Liver (tissue), 3 donors: ENCODE results near the gene TUBGCP2.

Source experiments
- CTCF ChIP-seq: fragments of 150-350 bp; IDR thresholded peaks from 2 replicates; pipeline ENCODE4 v1.5.1; 2017; ENCODE audit warnings: improper control_type of control experiment, low read depth, low read length; ENCODE audit not compliant: missing input control
- EGR1 ChIP-seq, 2 donors: IDR thresholded peaks; 2 replicates each; pipeline ENCODE4 v1.6.1; 2016 to 2018; ENCODE audit warnings: antibody characterized with exemption in 2 of 2, low read depth in 2 of 2
- GABPA ChIP-seq, 2 donors: IDR thresholded peaks in 1 of 2; conservative IDR thresholded peaks in 1 of 2; 2 replicates each; pipeline ENCODE4 v1.6.1; 2016; ENCODE audit warnings: antibody characterized with exemption in 2 of 2, mild to moderate bottlenecking in 1 of 2, moderate library complexity in 1 of 2
- JUND ChIP-seq, 2 donors: IDR thresholded peaks; 2 replicates each; pipeline ENCODE4 v1.6.1; 2016; ENCODE audit warnings: antibody characterized with exemption in 2 of 2
- MAX ChIP-seq: IDR thresholded peaks from 2 replicates; pipeline ENCODE4 v1.6.1; 2016; ENCODE audit warnings: antibody characterized with exemption
- RAD21 ChIP-seq, 2 donors: IDR thresholded peaks; 2 replicates each; pipeline ENCODE4 v1.6.1; 2016; ENCODE audit warnings: antibody characterized with exemption in 2 of 2, mild to moderate bottlenecking in 2 of 2
- TF ChIP-seq, protein P1 (sequence below): IDR thresholded peaks from 2 replicates; pipeline ENCODE4 v1.6.1; 2016; ENCODE audit warnings: antibody characterized with exemption, mild to moderate bottlenecking
- donor health status: healthy.
- donor health status: healthy.

DNA sequence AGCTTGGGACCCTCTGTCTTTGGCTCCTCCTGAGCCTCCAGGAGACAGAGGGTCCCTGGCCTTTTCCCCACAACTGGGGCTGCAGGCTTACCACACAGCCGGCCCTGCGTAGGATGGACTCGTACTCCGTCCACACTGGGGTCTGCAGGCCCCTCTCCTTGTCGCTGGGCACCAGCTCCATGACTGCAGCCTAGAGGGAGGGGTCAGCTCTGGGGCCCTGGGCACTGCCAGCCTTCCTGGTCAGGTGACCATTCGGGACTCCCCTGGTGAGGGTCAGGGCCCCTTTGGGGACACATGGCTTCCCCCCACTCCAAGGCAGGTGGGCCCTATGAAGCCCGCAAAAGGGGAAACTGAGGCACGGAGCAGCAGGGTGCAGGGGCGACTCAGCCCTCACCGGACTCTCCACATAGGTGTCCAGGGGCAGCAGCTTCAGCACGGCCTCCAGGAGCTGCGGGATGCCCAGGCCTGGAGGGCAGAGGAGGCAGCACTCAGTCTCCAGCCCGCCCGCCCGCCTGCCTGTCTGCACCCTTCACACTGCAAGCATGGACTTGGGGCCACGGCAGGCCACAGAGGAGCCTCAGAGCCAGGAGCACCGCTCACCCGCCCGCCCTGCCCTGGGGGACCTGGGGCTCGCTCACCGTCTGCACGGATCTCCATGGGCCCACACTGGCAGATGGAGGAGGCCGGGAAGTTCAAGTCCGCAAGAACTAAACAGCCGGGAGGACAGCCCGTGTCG, 48.0 kb upstream of the TUBGCP2 start:
- TF ChIP-seq CTCF (no peak), GABPA (IDR thresholded peaks at IDR 0.05 in 1 of 2, conservative IDR thresholded peaks at IDR 0.05 in 1 of 2) (no peak), MAX (no peak), RAD21 (IDR thresholded peaks at IDR 0.05) (no peak), EGR1 (IDR thresholded peaks at IDR 0.05; ENCODE audit: low read depth in 2 of 2) (no peak), JUND (IDR thresholded peaks at IDR 0.05) (no peak)
- TF ChIP-seq, protein P1, sequence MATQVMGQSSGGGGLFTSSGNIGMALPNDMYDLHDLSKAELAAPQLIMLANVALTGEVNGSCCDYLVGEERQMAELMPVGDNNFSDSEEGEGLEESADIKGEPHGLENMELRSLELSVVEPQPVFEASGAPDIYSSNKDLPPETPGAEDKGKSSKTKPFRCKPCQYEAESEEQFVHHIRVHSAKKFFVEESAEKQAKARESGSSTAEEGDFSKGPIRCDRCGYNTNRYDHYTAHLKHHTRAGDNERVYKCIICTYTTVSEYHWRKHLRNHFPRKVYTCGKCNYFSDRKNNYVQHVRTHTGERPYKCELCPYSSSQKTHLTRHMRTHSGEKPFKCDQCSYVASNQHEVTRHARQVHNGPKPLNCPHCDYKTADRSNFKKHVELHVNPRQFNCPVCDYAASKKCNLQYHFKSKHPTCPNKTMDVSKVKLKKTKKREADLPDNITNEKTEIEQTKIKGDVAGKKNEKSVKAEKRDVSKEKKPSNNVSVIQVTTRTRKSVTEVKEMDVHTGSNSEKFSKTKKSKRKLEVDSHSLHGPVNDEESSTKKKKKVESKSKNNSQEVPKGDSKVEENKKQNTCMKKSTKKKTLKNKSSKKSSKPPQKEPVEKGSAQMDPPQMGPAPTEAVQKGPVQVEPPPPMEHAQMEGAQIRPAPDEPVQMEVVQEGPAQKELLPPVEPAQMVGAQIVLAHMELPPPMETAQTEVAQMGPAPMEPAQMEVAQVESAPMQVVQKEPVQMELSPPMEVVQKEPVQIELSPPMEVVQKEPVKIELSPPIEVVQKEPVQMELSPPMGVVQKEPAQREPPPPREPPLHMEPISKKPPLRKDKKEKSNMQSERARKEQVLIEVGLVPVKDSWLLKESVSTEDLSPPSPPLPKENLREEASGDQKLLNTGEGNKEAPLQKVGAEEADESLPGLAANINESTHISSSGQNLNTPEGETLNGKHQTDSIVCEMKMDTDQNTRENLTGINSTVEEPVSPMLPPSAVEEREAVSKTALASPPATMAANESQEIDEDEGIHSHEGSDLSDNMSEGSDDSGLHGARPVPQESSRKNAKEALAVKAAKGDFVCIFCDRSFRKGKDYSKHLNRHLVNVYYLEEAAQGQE = no peak
